LNCaP clone FGC (cell line): ENCODE results near the gene PGM5.

ENCODE experiments used
- DNase-seq: peaks from one replicate; pipeline ENCODE4 v3.0.0-alpha.2; 2011; ENCODE audit warnings: low read depth
- H3K4me3 ChIP-seq: 2 replicates; pipeline ENCODE4 v1.5.1; 2011; ENCODE audit warnings: mild to moderate bottlenecking, low read depth, low read length, control low read depth
- CTCF ChIP-seq: IDR thresholded peaks from 2 replicates; pipeline ENCODE4 v1.5.1; 2012; ENCODE audit warnings: mild to moderate bottlenecking; ENCODE audit not compliant: control insufficient read depth, insufficient read depth; ENCODE audit errors: extremely low read depth

The PGM5 gene

GRCh38 chr9:68472119-68472518, 115.7 kb downstream of the PGM5 start:
- no peak for TF ChIP-seq CTCF
- no peak overlapping the region for H3K4me3 ChIP-seq
- DNase-seq = no peak

- no peak for TF ChIP-seq CTCF
- no peak overlapping the region for H3K4me3 ChIP-seq
- DNase-seq = no peak
These were observed 117.4 kb downstream of the PGM5 start for GRCh38 chr9:68473790-68474189.

GRCh38 chr9:68476422-68476821, 120.0 kb downstream of the PGM5 start:
- H3K4me3 ChIP-seq = no peak overlapping the region
- DNase-seq = no peak
- TF ChIP-seq CTCF = no peak

- no peak for DNase-seq
- no peak overlapping the region for H3K4me3 ChIP-seq
- no peak for TF ChIP-seq CTCF
These were observed 120.4 kb downstream of the PGM5 start for GRCh38 chr9:68476847-68477246.

GRCh38 chr9:68480807-68481206, 124.4 kb downstream of the PGM5 start:
- no peak for DNase-seq
- no peak overlapping the region for H3K4me3 ChIP-seq
- no peak for TF ChIP-seq CTCF

GRCh38 chr9:68482548-68482947, 126.1 kb downstream of the PGM5 start:
- TF ChIP-seq CTCF = no peak
- H3K4me3 ChIP-seq = no peak overlapping the region
- no peak for DNase-seq

GRCh38 chr9:68488126-68488525, 131.7 kb downstream of the PGM5 start:
- no peak overlapping the region for H3K4me3 ChIP-seq
- TF ChIP-seq CTCF = no peak
- no peak for DNase-seq
